GM19438 (cell line): ENCODE measurements around the gene MEI1.

Experiments used
- ATAC-seq: cut with Tn5 transposase; IDR thresholded peaks from one replicate; pipeline ENCODE4 v1.9.1; 2021; ENCODE audit warnings: low read depth; ENCODE audit not compliant: unreplicated experiment

The MEI1 gene

GRCh38 chr22:41739576-41739975 is 40.3 kb downstream of the MEI1 start:
- ATAC-seq, result no peak

GRCh38 chr22:41742918-41743317 is 43.6 kb downstream of the MEI1 start:
- no peak for ATAC-seq

- ATAC-seq, result no peak
Measured at GRCh38 chr22:41745968-41746367, 46.7 kb downstream of the MEI1 start.

GRCh38 chr22:41746567-41747400 is 47.5 kb downstream of the MEI1 start:
- ATAC-seq, result peak; percentile 66

- ATAC-seq, result no peak
Measured at GRCh38 chr22:41752011-41752970, 53.0 kb downstream of the MEI1 start.

- no peak for ATAC-seq
Measured at GRCh38 chr22:41753984-41754383, 54.7 kb downstream of the MEI1 start.

GRCh38 chr22:41757502-41757901 is 58.2 kb downstream of the MEI1 start:
- no peak for ATAC-seq

GRCh38 chr22:41758231-41758630 is 58.9 kb downstream of the MEI1 start:
- ATAC-seq, result no peak

- no peak for ATAC-seq
Measured at GRCh38 chr22:41762980-41763779, 63.9 kb downstream of the MEI1 start.

GRCh38 chr22:41766476-41766875 is 67.2 kb downstream of the MEI1 start:
- ATAC-seq, result no peak

- no peak for ATAC-seq
Measured at GRCh38 chr22:41768430-41768829, 69.1 kb downstream of the MEI1 start.

GRCh38 chr22:41770715-41771468 is 71.6 kb downstream of the MEI1 start:
- no peak for ATAC-seq

- no peak for ATAC-seq
Measured at GRCh38 chr22:41772198-41772597, 72.9 kb downstream of the MEI1 start.

- no peak for ATAC-seq
Measured at GRCh38 chr22:41772645-41773044, 73.3 kb downstream of the MEI1 start.

GRCh38 chr22:41775338-41775737 is 76.0 kb downstream of the MEI1 start:
- ATAC-seq, result no peak

GRCh38 chr22:41775976-41776375 is 76.7 kb downstream of the MEI1 start:
- ATAC-seq, result no peak

GRCh38 chr22:41776381-41776780 is 77.1 kb downstream of the MEI1 start:
- no peak for ATAC-seq

GRCh38 chr22:41777749-41778425 is 78.6 kb downstream of the MEI1 start:
- ATAC-seq, result no peak

GRCh38 chr22:41779929-41780505 is 80.7 kb downstream of the MEI1 start:
- ATAC-seq, result no peak
